Mononuclear cell (primary cell): Measurements from ENCODE around the gene NEK10. TPM values are rescaled to one million over a fixed set of nuclear protein-coding genes. Genes with fewer than 3 reads are reported as not detected.
"Not testable (repeated sequence)": the region's sequence is repeated elsewhere in the genome, so short reads cannot be mapped to it uniquely, and the experiment has no call there.

Experiments
- H3K27me3 ChIP-seq: 2 replicates; pipeline ENCODE4 v1.6.0; 2011; ENCODE audit warnings: low read length, control low read depth; ENCODE audit not compliant: insufficient read depth
- H3K4me1 ChIP-seq: 2 replicates; pipeline ENCODE4 v1.5.1; 2011; ENCODE audit warnings: mild to moderate bottlenecking, low read length, control low read depth; ENCODE audit not compliant: insufficient read depth
- H3K4me3 ChIP-seq: 2 replicates; pipeline ENCODE4 v1.5.1; 2011; ENCODE audit warnings: mild to moderate bottlenecking, low read length, moderate library complexity
- H3K9me3 ChIP-seq: 2 replicates; pipeline ENCODE4 v1.5.1; 2011; ENCODE audit warnings: low read depth, mild to moderate bottlenecking, control low read depth, low read length
- total RNA-seq: library from RNA; depleted of rRNA; stranded (reverse); fragments of >200 nt; gene quantifications from one replicate; pipeline ENCODE4 v1.2.3, GENCODE V29; 2012

The NEK10 gene
- total RNA-seq = 0.63 TPM

DNA sequence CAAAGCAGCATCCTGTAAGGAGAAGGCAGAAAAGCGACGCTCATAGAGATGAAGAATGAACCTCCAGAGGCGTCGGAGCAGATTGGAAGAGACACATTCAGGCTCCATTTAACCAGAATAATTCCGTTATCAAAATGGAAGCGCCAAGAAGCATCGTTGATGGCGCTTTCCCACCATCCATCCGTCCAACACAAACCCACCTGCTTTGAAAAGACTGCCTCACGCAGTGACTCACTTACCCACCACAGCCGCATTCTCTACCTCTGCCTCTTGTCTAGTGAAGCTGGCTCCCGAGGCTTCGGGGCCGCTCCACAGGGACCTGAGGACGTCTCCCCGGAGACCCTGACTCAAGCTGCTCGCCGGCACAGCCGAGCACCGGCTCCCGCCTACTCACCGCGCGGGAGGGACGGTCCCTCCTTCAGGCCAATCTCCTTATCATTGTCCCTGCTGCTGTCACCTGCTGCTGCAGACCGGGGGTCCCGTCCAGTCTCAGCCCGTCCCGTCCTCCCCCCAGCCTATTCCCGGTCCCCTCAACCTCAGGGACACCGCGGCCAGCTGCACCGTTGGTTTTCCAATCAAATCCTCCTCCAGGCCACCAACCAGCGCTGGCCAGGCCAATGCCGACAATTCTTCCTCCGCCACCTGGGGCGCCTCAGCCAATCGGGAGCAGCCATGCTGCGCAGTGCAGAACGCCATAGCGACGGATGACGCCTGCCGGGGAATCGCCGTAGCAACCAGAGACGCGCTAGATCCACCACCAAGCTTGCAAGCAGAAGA, at the start of gene NEK10:
Gene NEK10, minus strand, starts transcription at position 553 of the 777 bp plus-strand sequence. CDS start 16,501 bp downstream, outside the sequence.
- Histone ChIP-seq H3K4me3 (peak within 1 kb of the TSS; percentile 53), H3K9me3 (no peaks in the 10 kb centered on the region)

DNA sequence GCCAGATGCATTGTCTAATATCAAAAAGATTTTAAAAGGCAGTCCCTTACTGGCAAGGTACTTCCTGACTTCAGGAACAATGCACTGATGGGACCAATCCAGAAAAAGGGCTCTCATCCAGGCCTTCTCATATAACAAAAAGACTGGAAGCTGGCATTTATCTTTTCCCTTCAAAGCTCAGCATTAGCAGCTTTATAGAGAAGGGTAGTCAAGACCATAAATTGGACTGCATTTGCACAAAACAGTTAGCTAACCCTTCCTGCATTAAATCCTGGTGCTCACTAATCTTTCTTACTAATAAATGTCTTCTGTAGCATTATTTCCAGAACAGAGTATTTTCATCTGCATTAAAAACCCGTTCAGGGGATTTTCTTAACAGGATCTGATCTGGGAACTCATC, 46.0 kb upstream of the NEK10 start:
- H3K9me3 ChIP-seq = no peaks in the 10 kb centered on the region
- H3K27me3 ChIP-seq = no peaks in the 10 kb centered on the region
- no peaks in the 10 kb centered on the region for H3K4me1 ChIP-seq
- H3K4me3 ChIP-seq = no peak overlapping the region

More for the DNA sequence above, at the start of gene NEK10:
- peaks cover 8% of the 10 kb centered on the region for H3K4me1 ChIP-seq
- no peaks in the 10 kb centered on the region for H3K27me3 ChIP-seq

DNA sequence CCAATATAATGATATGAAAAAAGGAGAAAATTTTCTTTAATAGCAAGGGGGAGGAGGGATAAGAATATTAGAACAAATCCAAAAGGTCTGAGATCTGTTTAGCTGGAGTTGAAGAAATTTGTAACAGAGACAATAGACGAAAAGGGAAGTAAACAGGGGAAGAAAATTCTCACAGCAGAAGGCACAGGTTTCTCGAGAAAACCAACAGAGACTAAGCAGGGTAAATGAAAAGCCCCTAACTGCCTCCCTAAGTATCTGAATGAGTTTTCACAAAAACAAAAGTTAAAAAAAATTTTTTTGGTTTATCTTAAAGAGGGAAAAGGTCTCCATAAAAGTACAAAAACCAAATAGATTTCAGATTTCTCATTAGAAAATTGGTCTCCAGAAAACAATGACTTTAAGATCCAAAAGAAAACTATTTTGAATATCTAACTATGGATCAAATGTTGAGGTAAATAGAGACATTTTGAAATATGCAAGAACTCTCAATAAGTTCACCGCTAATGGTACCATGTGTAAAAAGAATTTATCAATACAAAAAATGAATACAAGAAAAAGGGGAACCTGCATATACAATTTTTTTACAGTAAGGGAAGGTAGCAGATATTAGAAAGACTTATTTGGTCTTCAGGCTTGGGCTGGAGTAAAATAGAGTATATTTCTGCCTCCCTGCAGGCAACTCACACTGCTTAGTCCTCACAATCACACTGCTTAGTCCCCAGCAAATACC, 23.9 kb upstream of the NEK10 start:
- Histone ChIP-seq H3K4me1 (no peaks in the 10 kb centered on the region), H3K9me3 (no peaks in the 10 kb centered on the region), H3K4me3 (no peak overlapping the region), H3K27me3 (no peaks in the 10 kb centered on the region)

DNA sequence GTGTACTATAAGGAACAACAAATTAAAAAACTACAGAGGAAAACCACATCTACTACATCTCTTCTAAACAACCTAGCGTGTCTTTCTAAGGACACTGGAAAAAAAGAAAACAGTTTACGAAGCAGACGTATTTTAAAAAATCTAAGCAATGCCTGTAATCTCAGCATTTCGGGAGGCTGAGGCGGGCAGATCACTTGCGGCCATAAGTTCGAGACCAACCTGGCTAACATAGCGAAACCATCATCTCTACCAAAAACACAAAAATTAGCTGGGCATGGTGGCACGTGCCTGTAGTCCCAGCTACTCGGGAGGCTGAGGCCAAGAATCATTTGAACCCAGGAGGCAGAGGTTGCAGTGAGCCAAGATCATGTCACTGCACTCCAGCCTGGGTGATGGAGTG, 23.2 kb upstream of the NEK10 start:
- not testable (repeated sequence) for H3K9me3 ChIP-seq, H3K4me3 ChIP-seq, H3K4me1 ChIP-seq

DNA sequence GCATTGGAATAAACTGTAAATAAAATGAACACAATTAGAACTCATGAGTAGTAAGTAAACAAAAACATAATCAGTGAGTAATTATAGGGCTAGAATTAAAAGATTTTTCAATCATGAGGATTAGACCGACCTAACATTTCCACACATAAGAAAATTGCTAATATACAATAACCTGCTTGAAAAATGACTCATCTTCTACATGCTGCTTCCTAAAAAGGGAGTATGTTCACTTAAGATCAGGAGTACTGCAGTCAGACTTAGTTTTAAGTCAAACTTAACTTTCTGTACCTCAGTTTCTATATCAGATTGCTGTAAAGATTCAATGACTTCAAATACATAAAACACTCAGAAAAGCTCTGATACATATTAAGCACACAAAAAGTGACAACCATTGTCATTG, 22.6 kb upstream of the NEK10 start:
- Histone ChIP-seq H3K4me1 (no peaks in the 10 kb centered on the region), H3K27me3 (no peaks in the 10 kb centered on the region), H3K4me3 (no peak overlapping the region), H3K9me3 (no peaks in the 10 kb centered on the region)

More for the DNA sequence above, 23.2 kb upstream of the NEK10 start:
- H3K27me3 ChIP-seq = not testable (repeated sequence)

- no peaks in the 10 kb centered on the region for H3K4me1 ChIP-seq
- no peaks in the 10 kb centered on the region for H3K27me3 ChIP-seq
- no peak overlapping the region for H3K4me3 ChIP-seq
- no peaks in the 10 kb centered on the region for H3K9me3 ChIP-seq
Observed at GRCh38 chr3:27387625-27388024, 18.4 kb upstream of the NEK10 start.

GRCh38 chr3:27385504-27385903, 16.3 kb upstream of the NEK10 start:
- H3K27me3 ChIP-seq = no peaks in the 10 kb centered on the region
- H3K9me3 ChIP-seq = no peaks in the 10 kb centered on the region
- no peaks in the 10 kb centered on the region for H3K4me1 ChIP-seq
- H3K4me3 ChIP-seq = no peak overlapping the region

DNA sequence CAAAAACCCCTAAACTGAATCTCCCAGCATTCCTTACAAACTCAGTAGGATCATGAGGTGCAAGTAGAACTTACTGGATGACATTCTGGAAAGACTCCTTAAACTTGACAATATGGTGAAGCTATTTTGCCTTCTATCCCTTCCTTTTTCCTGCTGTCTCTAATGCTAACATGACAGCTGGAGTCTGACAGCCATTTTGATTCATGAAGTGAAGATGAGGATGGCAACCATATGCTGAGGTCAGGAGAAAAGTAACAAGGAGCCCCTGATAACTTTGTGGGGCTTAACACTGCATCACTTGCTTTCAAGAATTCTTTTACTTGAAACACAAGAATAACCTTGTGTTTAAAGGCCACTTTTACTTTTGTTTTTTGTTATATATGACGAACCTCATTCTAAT, 15.0 kb upstream of the NEK10 start:
- H3K9me3 ChIP-seq = no peaks in the 10 kb centered on the region

DNA sequence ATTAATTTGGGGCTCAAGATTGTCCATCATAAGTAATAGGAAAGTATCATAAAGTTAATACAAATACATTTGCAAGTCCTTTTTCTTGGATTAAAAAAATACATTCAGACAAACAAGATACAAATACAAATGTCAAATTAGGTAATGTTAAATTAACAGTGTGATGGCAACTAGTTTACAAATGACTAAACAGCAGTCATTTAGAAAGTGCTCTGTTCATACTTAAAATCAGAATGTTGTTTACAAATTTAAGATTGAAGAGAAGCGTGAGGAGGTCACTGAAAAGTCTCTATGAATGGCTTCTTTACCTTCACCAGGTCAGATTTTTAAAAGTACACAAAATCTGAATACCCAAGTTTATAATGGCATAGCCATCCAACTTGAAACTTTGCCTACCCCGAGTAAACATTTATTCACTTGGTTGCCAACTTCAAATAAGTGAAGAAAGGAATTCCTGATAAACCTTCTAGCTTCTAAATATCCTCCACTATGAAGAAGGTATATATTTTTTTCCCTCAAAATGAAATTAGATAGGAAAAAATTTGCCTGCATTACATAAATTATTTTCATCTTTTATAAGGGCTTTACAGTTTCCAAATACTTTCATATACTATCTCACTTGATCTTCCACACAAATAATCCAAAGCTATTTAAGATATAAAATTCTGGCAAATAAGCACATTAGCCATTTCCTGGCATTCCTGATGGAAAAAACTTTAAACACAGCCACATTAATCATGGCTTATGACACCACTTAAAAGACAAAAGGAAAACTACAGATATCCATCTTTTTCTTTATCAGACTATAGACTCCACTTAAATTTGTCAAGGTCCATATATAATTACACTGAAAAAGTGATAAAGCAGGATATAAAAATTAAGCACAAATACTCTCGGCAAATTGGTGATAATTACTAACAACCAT, 11.5 kb upstream of the NEK10 start:
- H3K9me3 ChIP-seq = no peaks in the 10 kb centered on the region
- H3K27me3 ChIP-seq = no peaks in the 10 kb centered on the region
- H3K4me3 ChIP-seq = no peak overlapping the region
- H3K4me1 ChIP-seq = no peaks in the 10 kb centered on the region

More for the DNA sequence above, 15.0 kb upstream of the NEK10 start:
- H3K27me3 ChIP-seq = no peaks in the 10 kb centered on the region
- H3K4me1 ChIP-seq = no peaks in the 10 kb centered on the region
- no peak overlapping the region for H3K4me3 ChIP-seq

DNA sequence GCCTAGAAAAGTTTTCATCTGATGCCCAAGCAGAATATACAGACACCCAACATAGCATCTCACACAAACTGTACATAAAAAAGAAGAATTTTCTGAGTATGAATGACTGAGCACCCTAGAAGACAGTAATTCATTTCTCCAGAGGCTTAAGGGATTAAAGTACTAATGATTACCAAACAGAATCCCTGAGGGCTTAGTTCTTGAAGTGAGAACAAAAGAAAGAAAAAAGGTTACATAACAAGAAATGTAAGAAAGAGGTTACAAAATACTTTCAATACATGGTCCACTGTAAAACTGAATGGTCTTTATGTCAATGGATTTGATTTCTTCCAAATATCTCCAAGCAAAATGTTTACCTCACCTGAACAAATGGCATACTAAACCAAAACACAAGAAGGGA, 9.1 kb upstream of the NEK10 start:
- H3K4me1 ChIP-seq = no peaks in the 10 kb centered on the region
- no peak overlapping the region for H3K4me3 ChIP-seq
- no peaks in the 10 kb centered on the region for H3K9me3 ChIP-seq
- H3K27me3 ChIP-seq = no peaks in the 10 kb centered on the region

- H3K4me1 ChIP-seq = no peaks in the 10 kb centered on the region
- H3K27me3 ChIP-seq = no peaks in the 10 kb centered on the region
- no peaks in the 10 kb centered on the region for H3K9me3 ChIP-seq
- no peak overlapping the region for H3K4me3 ChIP-seq
Observed at GRCh38 chr3:27376109-27376772, 7.1 kb upstream of the NEK10 start.

- Histone ChIP-seq H3K27me3 (no peaks in the 10 kb centered on the region), H3K9me3 (no peaks in the 10 kb centered on the region), H3K4me3 (no peak overlapping the region), H3K4me1 (peaks cover 8% of the 10 kb centered on the region)
Observed at GRCh38 chr3:27366062-27366591, 3.1 kb downstream of the NEK10 start.

DNA sequence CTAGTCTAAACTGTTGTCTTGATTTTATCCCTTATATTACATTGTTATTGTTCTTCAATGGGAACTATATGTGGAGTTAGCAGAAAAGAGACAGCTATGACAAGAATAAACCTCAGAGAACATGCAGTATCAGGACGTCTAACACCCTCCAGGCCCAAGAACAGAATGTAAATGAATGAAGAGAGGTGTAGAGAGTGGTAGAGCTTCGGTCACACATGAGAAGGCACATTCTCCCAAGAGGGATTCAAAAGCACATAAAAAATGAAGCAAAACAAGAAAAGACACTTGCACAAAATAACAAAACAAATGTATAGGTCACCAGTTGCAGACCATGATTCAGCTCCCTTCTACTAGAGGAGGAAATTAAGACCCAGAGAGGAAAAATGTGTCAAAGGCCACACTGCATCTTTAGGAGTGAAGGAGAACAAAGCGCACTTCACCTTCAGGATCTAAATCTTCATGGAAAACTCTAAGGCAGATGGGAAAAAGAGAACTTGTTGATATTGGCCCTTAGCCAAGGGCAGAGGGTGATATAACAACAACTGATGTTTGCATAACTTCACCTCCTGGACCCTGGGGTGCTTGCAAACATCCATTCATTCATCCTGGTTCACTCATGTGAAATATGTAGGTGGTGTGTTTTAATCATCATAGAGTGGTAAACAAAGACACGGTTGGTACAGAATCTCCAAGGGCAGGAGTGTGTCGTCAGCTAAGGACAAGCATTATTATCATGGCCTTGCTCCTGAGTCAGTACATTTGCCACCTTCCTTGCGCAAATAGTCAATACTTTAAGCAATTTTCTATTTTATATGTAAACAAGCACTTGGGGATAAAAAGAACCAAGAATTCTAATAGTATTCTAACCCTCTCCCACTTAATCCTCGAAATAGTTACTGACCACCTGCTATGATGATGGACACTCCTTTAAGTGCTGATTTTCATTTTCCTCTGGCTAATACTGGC, 8.8 kb downstream of the NEK10 start:
- H3K4me1 ChIP-seq = peaks cover 17% of the 10 kb centered on the region
- H3K9me3 ChIP-seq = no peaks in the 10 kb centered on the region
- H3K4me3 ChIP-seq = no peak overlapping the region
- no peaks in the 10 kb centered on the region for H3K27me3 ChIP-seq
